HCT116 (cell line): ENCODE measurements around the gene PADI4. TPM values are rescaled to one million over a fixed set of nuclear protein-coding genes. Genes with fewer than 3 reads are reported as not detected.

ENCODE experiments used
- ATAC-seq: fragments of 200-7000 bp; cut with Tn5 transposase; 2 replicates; pipeline ENCODE4 v1.9.1; 2020; ENCODE audit warnings: mild to moderate bottlenecking, moderate library complexity
- BruUV-seq: library from RNA; stranded (reverse); fragments of 400-500 nt; replicated peaks from 2 replicates; lab custom pipeline; 2021; lab: Mats Ljungman, UMichigan
- CTCF ChIA-PET: fragments of 300-600 bp; sonication (Branson Sonifier 250); formaldehyde crosslinking; loops from one replicate; lab custom pipeline; 2021; ENCODE audit warnings: antibody characterized with exemption; lab: Charles Lee
- POLR2A ChIA-PET: fragments of 300-600, 350-600 bp; sonication (Branson Sonifier 250); formaldehyde crosslinking; loops from one replicate; lab custom pipeline; 2021; ENCODE audit warnings: antibody characterized with exemption; lab: Charles Lee
- RAD21 ChIA-PET, 2 experiments: fragments of 300-600 bp; sonication (Branson Sonifier 250); formaldehyde crosslinking; loops; one replicate each; lab custom pipeline; 2023; ENCODE audit warnings: low total read pairs in 2 of 2; ENCODE audit not compliant: uncharacterized antibody in 2 of 2, unreplicated experiment in 2 of 2, low non-redundant PET in 1 of 2; lab: Charles Lee
- DNase-seq: peaks from one replicate; pipeline ENCODE4 v3.0.0-alpha.2; 2010; ENCODE audit warnings: low read depth, low spot score
- H2AFZ ChIP-seq: fragments of 200-600 bp; shearing (Covaris generic), sonication (generic); 2 replicates; pipeline ENCODE4 v1.6.1; 2017; ENCODE audit warnings: low read depth, mixed run types, mixed read lengths, antibody characterized with exemption, low read length; ENCODE audit not compliant: poor library complexity, severe bottlenecking
- H3K27ac ChIP-seq: 2 replicates; pipeline ENCODE4 v1.5.1; 2012; ENCODE audit warnings: low read depth, low read length
- H3K27me3 ChIP-seq: fragments of 200-600 bp; sonication (generic); 2 replicates; pipeline ENCODE4 v1.6.1; 2016; ENCODE audit warnings: mixed run types, low read length, mixed read lengths; ENCODE audit not compliant: insufficient read depth
- H3K36me3 ChIP-seq, 2 experiments: fragments of 200-500 bp in 1 of 2; fragments of 200-600 bp in 1 of 2; sonication (Bioruptor generic) in 1 of 2; sonication (generic) in 1 of 2; 2 replicates each; pipeline versions ENCODE4 v1.5.1 to v1.6.1; 2014 to 2016; ENCODE audit warnings: low read length in 2 of 2, inconsistent platforms in 1 of 2, mixed read lengths in 1 of 2, mixed run types in 1 of 2; ENCODE audit not compliant: insufficient read depth in 2 of 2, control insufficient read depth in 1 of 2
- H3K4me1 ChIP-seq, 2 experiments: fragments of 200-600 bp in 1 of 2; sonication (generic) in 1 of 2; 2 replicates each; pipeline versions ENCODE4 v1.5.1 to v1.6.1; 2012 to 2017; ENCODE audit warnings: low read length in 2 of 2, inconsistent platforms in 1 of 2, mild to moderate bottlenecking in 1 of 2, mixed read lengths in 1 of 2, mixed run types in 1 of 2, moderate library complexity in 1 of 2; ENCODE audit not compliant: insufficient read depth in 2 of 2, control insufficient read depth in 1 of 2
- H3K4me2 ChIP-seq: fragments of 200-600 bp; sonication (generic); 2 replicates; pipeline ENCODE4 v1.6.1; 2017; ENCODE audit warnings: mixed run types, low read length, mixed read lengths
- H3K4me3 ChIP-seq, 2 experiments: fragments of 200-600 bp in 1 of 2; sonication (generic) in 1 of 2; replicated peaks in 1 of 2; 2 replicates each; pipeline ENCODE4 v1.5.1; 2011 to 2016; ENCODE audit warnings: low read length in 2 of 2, control low read depth in 1 of 2, low read depth in 1 of 2, mild to moderate bottlenecking in 1 of 2, mixed read lengths in 1 of 2, mixed run types in 1 of 2
- H3K79me2 ChIP-seq: fragments of 200-600 bp; sonication (generic); 2 replicates; pipeline ENCODE4 v1.6.1; 2017; ENCODE audit warnings: mild to moderate bottlenecking, mixed run types, low read length, moderate library complexity, mixed read lengths; ENCODE audit not compliant: insufficient read depth
- H3K9ac ChIP-seq: fragments of 200-600 bp; sonication (generic); 2 replicates; pipeline ENCODE4 v1.6.1; 2016; ENCODE audit warnings: low read length, mixed read lengths
- H3K9me2 ChIP-seq: fragments of 200-600 bp; sonication (generic), shearing (Covaris generic); 2 replicates; pipeline ENCODE4 v1.6.1; 2017; ENCODE audit warnings: mixed run types, mild to moderate bottlenecking, moderate library complexity; ENCODE audit not compliant: insufficient read depth
- H3K9me3 ChIP-seq, 2 experiments: fragments of 200-500 bp in 1 of 2; fragments of 200-600 bp in 1 of 2; sonication (Bioruptor generic) in 1 of 2; sonication (generic) in 1 of 2; 2 replicates each; pipeline ENCODE4 v1.6.1; 2014 to 2017; ENCODE audit warnings: low read length in 2 of 2, mixed read lengths in 2 of 2, inconsistent platforms in 1 of 2, low read depth in 1 of 2, mild to moderate bottlenecking in 1 of 2, mixed run types in 1 of 2, moderate library complexity in 1 of 2; ENCODE audit not compliant: control insufficient read depth in 1 of 2, insufficient read depth in 1 of 2
- H4K20me1 ChIP-seq: fragments of 200-600 bp; sonication (generic), shearing (Covaris generic); 2 replicates; pipeline ENCODE4 v1.6.1; 2017; ENCODE audit warnings: mixed run types, mild to moderate bottlenecking, moderate library complexity; ENCODE audit not compliant: insufficient read depth
- CBX3 ChIP-seq: IDR thresholded peaks from 2 replicates; pipeline ENCODE4 v1.6.1; 2012; ENCODE audit warnings: low read depth
- ELF1 ChIP-seq: IDR thresholded peaks from 2 replicates; pipeline ENCODE4 v1.6.1; 2012; ENCODE audit warnings: low read depth, borderline replicate concordance
- EZH2phosphoT487 ChIP-seq: fragments of 200-600 bp; IDR thresholded peaks from 2 replicates; pipeline ENCODE4 v1.6.1; 2018; ENCODE audit warnings: antibody characterized with exemption, borderline replicate concordance
- FOSL1 ChIP-seq: IDR thresholded peaks from 2 replicates; pipeline ENCODE4 v1.6.1; 2012; ENCODE audit warnings: low read depth
- POLR2A ChIP-seq: IDR thresholded peaks from 2 replicates; pipeline ENCODE4 v1.7.0; 2011; ENCODE audit warnings: borderline replicate concordance; ENCODE audit not compliant: insufficient read depth, insufficient read length; ENCODE audit errors: extremely low read depth
- RAD21 ChIP-seq: IDR thresholded peaks from 2 replicates; pipeline ENCODE4 v1.6.1; 2012; ENCODE audit warnings: low read depth, mild to moderate bottlenecking
- SIN3A ChIP-seq: IDR thresholded peaks from 2 replicates; pipeline ENCODE4 v1.6.1; 2012; ENCODE audit warnings: low read depth
- SP1 ChIP-seq: IDR thresholded peaks from 2 replicates; pipeline ENCODE4 v1.6.1; 2012; ENCODE audit warnings: low read depth
- SRF ChIP-seq: IDR thresholded peaks from 2 replicates; pipeline ENCODE4 v1.6.1; 2012; ENCODE audit warnings: low read depth
- ZFX ChIP-seq: fragments of 450-650 bp; IDR thresholded peaks from 2 replicates; pipeline ENCODE4 v1.6.1; 2017
- intact Hi-C: fragments of 100-400 bp; cut with micrococcal nuclease; formaldehyde crosslinking; loops from 2 replicates; pipeline ENCODE4 v1.10.0; 2022
- total RNA-seq: library from RNA; stranded (reverse); gene quantifications from one replicate; pipeline ENCODE4 v1.2.1, GENCODE V29; 2021; ENCODE audit not compliant: unreplicated experiment
- TF ChIP-seq, protein P1 (sequence below): IDR thresholded peaks from 2 replicates; pipeline ENCODE4 v1.6.1; 2012
- TF ChIP-seq, protein P2 (sequence below), 3 experiments: fragments of 200-600 bp in 1 of 3; sonication (generic) in 1 of 3; IDR thresholded peaks in 2 of 3; conservative IDR thresholded peaks in 1 of 3; 2 replicates each; pipeline ENCODE4 v1.5.1; 2012 to 2017; ENCODE audit warnings: low read depth in 2 of 3, low read length in 2 of 3, antibody characterized with exemption in 1 of 3, borderline replicate concordance in 1 of 3, control low read depth in 1 of 3, mild to moderate bottlenecking in 1 of 3, mixed read lengths in 1 of 3, mixed run types in 1 of 3, moderate library complexity in 1 of 3; ENCODE audit not compliant: insufficient read depth in 1 of 3
- TF ChIP-seq, protein P3 (sequence below): IDR thresholded peaks from 2 replicates; pipeline ENCODE4 v1.6.1; 2011; ENCODE audit warnings: mild to moderate bottlenecking, low read length, moderate library complexity; ENCODE audit not compliant: insufficient replicate concordance; ENCODE audit errors: extremely low read depth

Gene PADI4
- total RNA-seq, 1 experiment from 2014 or later, result 0.44 TPM

DNA sequence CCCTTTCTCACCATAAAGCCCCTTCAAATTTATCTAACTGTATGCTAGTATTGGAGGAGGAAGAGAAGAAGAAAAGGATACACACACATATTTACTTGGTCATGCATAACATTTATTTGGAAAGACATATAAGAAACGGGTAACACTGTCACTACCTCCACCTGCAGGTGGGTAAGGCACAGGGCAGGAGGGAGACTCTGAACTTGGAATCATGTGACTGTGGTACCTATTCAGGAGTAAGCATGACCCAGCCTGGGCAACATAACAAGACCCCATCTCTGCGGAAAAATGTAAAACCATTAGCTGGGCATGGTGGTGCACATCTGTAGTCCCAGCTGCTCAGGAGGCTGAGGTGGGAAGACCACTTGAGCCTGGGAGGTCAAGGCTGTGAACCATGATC is 62.6 kb downstream of the PADI4 start:
- Histone ChIP-seq H3K9me3 (no peaks in the 10 kb centered on the region), H4K20me1 (no peaks in the 10 kb centered on the region), H3K4me3 (no peak overlapping the region), H2AFZ (peak overlapping the region; percentile 75), H3K27me3 (peaks cover 3% of the 10 kb centered on the region; the same call in 1 of the 2 replicates), H3K27ac (no peak overlapping the region), H3K9ac (no peak overlapping the region), H3K9me2 (no peaks in the 10 kb centered on the region), H3K79me2 (no peaks in the 10 kb centered on the region), H3K4me1 (peaks cover 0 to 7% of the 10 kb centered on the region in 2 experiments; a peak in 1 of 4 replicates), H3K36me3 (no peaks in the 10 kb centered on the region), H3K4me2 (no peak overlapping the region)
- peak; percentile 95 for ATAC-seq
- intact Hi-C loops, result loop anchor here (1.0 to 10.0 kb wide), 2 partner anchors 246 to 311 kb away; no protein-coding TSS in a partner anchor
- no TSS peak for BruUV-seq
- DNase-seq, result peak; percentile 37
- RAD21 ChIA-PET, result no interaction called here
- CTCF ChIA-PET, result interaction anchor here (1.4 kb wide), 1 partner anchor 12 kb away, joined by 4 read pairs; no protein-coding TSS in a partner anchor
- TF ChIP-seq EZH2phosphoT487 (no peak), SIN3A (no peak), ELF1 (no peak), RAD21 (peak; percentile 78), POLR2A (no peak), FOSL1 (no peak), CBX3 (no peak), SRF (no peak), ZFX (no peak), SP1 (no peak)
- TF ChIP-seq, protein P1, sequence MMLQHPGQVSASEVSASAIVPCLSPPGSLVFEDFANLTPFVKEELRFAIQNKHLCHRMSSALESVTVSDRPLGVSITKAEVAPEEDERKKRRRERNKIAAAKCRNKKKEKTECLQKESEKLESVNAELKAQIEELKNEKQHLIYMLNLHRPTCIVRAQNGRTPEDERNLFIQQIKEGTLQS, result no peak
- TF ChIP-seq, protein P2, sequence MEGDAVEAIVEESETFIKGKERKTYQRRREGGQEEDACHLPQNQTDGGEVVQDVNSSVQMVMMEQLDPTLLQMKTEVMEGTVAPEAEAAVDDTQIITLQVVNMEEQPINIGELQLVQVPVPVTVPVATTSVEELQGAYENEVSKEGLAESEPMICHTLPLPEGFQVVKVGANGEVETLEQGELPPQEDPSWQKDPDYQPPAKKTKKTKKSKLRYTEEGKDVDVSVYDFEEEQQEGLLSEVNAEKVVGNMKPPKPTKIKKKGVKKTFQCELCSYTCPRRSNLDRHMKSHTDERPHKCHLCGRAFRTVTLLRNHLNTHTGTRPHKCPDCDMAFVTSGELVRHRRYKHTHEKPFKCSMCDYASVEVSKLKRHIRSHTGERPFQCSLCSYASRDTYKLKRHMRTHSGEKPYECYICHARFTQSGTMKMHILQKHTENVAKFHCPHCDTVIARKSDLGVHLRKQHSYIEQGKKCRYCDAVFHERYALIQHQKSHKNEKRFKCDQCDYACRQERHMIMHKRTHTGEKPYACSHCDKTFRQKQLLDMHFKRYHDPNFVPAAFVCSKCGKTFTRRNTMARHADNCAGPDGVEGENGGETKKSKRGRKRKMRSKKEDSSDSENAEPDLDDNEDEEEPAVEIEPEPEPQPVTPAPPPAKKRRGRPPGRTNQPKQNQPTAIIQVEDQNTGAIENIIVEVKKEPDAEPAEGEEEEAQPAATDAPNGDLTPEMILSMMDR (IDR thresholded peaks at IDR 0.05 in 2 of 3, conservative IDR thresholded peaks at IDR 0.05 in 1 of 3; ENCODE audit: borderline replicate concordance in 1 of 3, insufficient read depth in 1 of 3, low read depth in 2 of 3, low read length in 2 of 3), result peak; percentile 63 to 83 (median 78); a peak in 5 of 6 replicates
- TF ChIP-seq, protein P3, sequence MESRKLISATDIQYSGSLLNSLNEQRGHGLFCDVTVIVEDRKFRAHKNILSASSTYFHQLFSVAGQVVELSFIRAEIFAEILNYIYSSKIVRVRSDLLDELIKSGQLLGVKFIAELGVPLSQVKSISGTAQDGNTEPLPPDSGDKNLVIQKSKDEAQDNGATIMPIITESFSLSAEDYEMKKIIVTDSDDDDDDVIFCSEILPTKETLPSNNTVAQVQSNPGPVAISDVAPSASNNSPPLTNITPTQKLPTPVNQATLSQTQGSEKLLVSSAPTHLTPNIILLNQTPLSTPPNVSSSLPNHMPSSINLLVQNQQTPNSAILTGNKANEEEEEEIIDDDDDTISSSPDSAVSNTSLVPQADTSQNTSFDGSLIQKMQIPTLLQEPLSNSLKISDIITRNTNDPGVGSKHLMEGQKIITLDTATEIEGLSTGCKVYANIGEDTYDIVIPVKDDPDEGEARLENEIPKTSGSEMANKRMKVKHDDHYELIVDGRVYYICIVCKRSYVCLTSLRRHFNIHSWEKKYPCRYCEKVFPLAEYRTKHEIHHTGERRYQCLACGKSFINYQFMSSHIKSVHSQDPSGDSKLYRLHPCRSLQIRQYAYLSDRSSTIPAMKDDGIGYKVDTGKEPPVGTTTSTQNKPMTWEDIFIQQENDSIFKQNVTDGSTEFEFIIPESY, result no peak
- POLR2A ChIA-PET, result interaction anchor here (0.6 kb wide), 1 partner anchor 41 kb away, joined by 4 read pairs; no protein-coding TSS in a partner anchor
